PC-9 (cell line): Measurements from ENCODE around the gene SIPA1L3.

Experiments used
- CTCF ChIP-seq: fragments of 200-600 bp; sonication (generic); conservative IDR thresholded peaks from 2 replicates; pipeline ENCODE4 v1.6.1; 2017; ENCODE audit warnings: mixed run types, antibody characterized with exemption, mild to moderate bottlenecking, moderate library complexity
- EZH2 ChIP-seq: fragments of 200-600 bp; sonication (generic); IDR thresholded peaks from 2 replicates; pipeline ENCODE4 v1.8.0; 2017; ENCODE audit warnings: antibody characterized with exemption, low read depth

DNA sequence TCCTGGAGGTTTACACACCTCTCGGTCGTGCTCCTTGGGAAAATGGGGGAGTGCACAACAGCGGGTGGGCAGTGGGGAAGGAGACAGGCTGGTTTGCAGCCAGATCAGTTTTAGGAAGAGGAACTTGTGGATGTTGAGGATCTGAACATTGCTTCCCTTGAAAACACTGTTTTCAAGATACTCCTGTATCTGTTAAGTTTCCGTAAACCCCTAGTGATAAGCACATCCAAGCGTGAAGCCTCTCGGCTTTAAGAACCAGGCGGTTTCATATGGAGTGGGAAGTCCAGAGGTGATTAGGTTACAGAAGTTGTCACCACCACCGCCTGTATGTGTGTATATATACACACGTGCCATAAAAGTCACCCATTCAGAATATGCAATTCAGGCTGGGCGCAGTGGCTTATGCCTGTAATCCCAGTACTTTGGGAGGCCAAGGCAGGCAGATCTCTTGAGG, 47.4 kb downstream of the SIPA1L3 start:
- TF ChIP-seq CTCF (no peak), EZH2 (no peak)
